Measurements from ENCODE around the gene CAPNS2.

Gene CAPNS2

DNA sequence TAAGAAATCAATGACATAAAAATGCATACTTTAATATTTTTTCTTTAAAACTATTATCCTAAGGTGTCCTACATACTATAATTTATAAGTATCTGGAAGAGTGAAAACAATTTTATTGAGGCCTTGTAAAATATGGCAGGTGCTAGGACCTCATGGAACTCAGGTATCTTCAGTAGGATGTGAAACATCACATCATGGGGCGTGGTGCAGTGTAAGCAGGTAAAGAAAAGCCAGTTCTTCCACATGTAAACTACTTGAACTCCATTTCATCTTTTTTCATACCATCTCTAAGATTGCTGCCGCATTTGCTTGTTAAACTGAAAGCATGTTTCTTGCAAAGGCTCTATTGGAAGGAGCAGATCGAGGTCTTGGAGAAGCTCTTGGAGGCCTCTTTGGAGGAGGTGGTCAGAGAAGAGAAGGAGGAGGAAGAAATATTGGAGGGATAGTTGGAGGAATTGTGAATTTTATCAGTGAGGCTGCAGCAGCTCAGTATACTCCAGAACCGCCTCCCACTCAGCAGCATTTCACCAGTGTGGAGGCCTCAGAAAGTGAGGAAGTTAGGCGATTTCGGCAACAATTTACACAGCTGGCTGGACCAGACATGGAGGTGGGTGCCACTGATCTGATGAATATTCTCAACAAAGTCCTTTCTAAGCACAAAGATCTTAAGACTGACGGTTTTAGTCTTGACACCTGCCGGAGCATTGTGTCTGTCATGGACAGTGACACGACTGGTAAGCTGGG is at the start of gene CAPNS2:
Gene CAPNS2 (plus strand): TSS at position 253 of the 744 bp plus-strand sequence. CDS start 73 bp downstream, at position 326.
- no peak for DNase-seq (ENCODE audit: low spot score)

GRCh38 chr16:55521792-55522191 is 44.7 kb upstream of the CAPNS2 start:
- DNase-seq (ENCODE audit: low spot score), result no peak

DNA sequence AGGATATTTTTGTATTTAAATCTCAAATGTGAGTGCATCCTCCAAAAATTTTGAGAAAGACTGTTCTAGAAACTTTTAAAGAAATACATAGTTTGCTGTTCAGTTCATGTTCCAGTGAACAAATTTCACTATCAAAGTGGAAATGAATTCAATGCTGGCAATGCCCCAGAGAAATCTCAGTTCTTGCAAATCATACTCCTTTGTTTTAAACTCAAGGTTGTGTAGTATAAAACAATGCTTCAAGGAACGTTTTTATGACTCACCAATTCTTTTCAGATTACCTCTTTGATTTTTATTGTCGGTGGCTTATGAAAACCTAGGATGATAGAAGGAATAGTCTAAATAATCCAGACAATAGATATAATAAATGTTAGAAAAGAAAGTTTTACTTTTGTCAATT is 40.0 kb upstream of the CAPNS2 start:
- DNase-seq (ENCODE audit: low spot score), result no peak

GRCh38 chr16:55527885-55528284 is 38.6 kb upstream of the CAPNS2 start:
- DNase-seq (ENCODE audit: low spot score), result no peak

- no peak for DNase-seq (ENCODE audit: low spot score)
Measured at GRCh38 chr16:55529018-55529417, 37.5 kb upstream of the CAPNS2 start.

GRCh38 chr16:55530316-55530856 is 36.1 kb upstream of the CAPNS2 start:
- no peak for DNase-seq (ENCODE audit: low spot score)

GRCh38 chr16:55532227-55532626 is 34.3 kb upstream of the CAPNS2 start:
- no peak for DNase-seq (ENCODE audit: low spot score)

DNA sequence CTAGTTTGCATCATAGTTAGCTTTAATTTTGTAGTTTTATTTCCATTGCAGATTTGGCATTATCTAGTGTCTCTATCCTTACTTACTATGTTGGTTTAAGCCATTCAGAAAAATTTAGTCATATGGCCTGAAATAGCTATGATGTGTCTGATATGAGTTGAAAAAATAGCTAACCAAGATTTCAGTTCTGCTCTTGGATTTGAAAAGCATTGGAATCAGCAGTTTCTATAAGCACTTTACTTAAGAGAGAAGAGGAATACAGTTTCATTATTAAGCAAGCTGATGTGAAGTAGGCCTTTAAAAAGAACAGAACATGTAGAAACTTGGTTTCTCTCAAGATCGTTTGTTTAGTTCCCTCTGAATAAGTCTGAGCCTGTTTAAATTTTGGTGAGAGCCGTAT is 31.7 kb upstream of the CAPNS2 start:
- DNase-seq (ENCODE audit: low spot score), result no peak

DNA sequence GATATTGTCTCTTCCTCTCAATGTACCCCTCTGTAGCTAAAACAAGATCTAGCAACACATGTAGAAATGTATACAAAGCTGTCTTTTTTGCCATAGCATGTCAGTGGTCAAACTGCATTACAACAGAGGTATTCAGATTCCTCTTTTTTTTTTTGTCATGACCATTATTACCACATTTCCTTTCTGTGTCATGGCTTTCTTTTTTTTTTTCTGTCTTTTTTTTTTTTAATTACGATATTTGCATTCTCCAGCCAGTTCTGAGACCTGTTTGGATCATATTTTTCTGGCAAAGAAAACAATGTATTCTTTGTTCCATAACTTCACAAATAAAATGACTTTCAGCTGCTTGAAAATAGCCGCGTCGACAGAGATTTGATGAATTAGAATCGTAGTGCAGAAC is 27.4 kb upstream of the CAPNS2 start:
- DNase-seq (ENCODE audit: low spot score), result no peak

DNA sequence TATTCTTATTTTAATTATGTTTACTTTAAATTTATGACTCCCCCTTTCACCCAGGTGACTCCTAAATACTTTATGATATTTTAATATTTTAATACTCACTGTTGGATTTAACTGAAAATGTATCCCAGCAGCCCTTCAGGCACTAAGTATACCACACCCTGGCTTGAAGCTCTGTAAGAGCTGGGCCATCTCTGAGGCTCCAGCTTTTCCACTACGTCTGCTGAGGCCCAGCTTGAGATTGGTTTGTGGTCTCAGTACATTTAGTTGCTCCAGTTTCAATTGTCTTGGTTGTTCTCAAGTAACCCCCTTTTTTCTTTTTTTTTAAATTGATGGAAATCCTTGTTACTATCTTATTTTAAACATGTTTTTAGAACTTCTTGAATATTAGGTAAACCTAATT is 27.0 kb upstream of the CAPNS2 start:
- DNase-seq (ENCODE audit: low spot score), result no peak

- no peak for DNase-seq (ENCODE audit: low spot score)
Measured at GRCh38 chr16:55540221-55540620, 26.3 kb upstream of the CAPNS2 start.

- DNase-seq (ENCODE audit: low spot score), result peak; percentile 63
Measured at GRCh38 chr16:55542459-55543082, 23.9 kb upstream of the CAPNS2 start.

- DNase-seq (ENCODE audit: low spot score), result peak; percentile 39
Measured at GRCh38 chr16:55543472-55543871, 23.0 kb upstream of the CAPNS2 start.

DNA sequence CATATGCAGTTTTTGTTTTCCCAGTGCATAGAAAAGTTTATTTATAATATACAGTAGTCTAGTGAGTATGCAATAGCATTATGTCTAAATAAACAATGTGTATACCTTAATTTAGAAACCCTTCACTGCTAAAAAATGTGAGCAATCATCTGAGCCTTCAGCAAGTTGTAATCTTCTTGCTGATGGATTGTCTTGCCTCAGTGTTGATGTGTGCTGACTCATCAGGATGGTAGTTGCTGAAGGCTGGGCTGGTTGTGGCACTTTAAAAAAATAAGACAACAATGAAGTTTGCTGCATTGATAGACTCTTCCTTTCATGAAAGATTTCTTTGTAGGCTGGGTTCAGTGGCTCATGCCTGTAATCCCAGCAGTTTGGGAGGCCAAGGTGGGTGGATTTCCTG is 13.9 kb upstream of the CAPNS2 start:
- peak; percentile 16 for DNase-seq (ENCODE audit: low spot score)

DNA sequence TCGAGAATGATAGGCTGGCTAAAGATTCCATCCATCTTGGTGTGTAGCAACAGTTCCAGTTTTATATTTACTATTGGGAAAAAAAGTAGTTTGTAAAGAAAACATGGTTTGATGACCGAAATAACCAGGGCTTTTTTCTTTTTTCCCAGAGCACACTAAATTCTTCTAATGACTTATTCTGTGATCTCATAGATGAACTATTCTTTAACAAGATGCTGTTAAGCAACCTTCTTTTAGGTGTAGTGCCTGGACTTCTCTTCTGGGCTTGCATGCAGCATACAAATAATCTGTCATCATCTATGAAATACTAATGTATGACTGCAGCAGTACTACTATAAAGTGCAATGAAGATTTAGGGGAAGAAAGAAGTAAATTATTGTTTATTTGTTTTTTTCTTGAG is 11.0 kb upstream of the CAPNS2 start:
- no peak for DNase-seq (ENCODE audit: low spot score)

- DNase-seq (ENCODE audit: low spot score), result no peak
Measured at GRCh38 chr16:55557186-55557585, 9.3 kb upstream of the CAPNS2 start.

DNA sequence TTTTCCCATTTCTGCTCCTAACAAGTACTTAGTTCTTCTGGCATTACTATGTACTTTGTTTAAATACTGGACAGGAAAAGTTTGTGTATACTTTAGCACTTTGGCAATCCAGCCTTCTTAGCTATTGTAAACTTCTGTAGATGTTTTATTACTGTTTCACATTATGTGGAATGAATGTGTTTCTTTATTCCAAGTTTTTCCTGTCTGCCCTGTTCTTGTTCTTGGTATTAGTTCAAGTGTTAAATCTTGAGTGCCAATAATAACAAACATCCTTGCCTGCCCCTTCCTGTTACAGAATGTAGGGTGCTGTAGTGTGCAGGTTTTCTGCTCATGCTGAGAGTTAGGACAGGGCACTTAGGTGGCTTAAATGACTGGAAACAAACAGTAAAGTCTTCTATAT is 7.3 kb upstream of the CAPNS2 start:
- DNase-seq (ENCODE audit: low spot score), result no peak

- no peak for DNase-seq (ENCODE audit: low spot score)
Measured at GRCh38 chr16:55559933-55560516, 6.5 kb upstream of the CAPNS2 start.

GRCh38 chr16:55561319-55561848 is 5.1 kb upstream of the CAPNS2 start:
- no peak for DNase-seq (ENCODE audit: low spot score)

GRCh38 chr16:55562936-55563335 is 3.5 kb upstream of the CAPNS2 start:
- no peak for DNase-seq (ENCODE audit: low spot score)

DNA sequence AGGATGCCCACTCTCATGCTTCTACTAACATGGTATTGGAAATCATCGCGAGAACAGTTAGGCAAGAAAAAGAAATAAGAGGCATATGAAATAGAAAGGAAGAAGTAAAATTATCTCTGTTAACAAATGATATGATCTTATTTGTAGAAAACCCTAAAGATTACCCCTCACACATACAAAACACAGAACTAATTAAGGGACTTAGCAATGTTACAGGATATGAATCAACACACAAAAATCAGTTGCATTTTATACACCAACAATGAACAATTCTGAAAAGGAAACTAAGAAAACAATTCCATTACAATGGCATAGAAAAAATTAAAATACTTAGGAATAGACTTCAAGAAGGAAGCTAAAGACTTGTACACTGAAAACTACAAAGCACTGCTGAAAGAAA is 2.7 kb upstream of the CAPNS2 start:
- no peak for DNase-seq (ENCODE audit: low spot score)

GRCh38 chr16:55565086-55565485 is 1.4 kb upstream of the CAPNS2 start:
- no peak for DNase-seq (ENCODE audit: low spot score)

DNA sequence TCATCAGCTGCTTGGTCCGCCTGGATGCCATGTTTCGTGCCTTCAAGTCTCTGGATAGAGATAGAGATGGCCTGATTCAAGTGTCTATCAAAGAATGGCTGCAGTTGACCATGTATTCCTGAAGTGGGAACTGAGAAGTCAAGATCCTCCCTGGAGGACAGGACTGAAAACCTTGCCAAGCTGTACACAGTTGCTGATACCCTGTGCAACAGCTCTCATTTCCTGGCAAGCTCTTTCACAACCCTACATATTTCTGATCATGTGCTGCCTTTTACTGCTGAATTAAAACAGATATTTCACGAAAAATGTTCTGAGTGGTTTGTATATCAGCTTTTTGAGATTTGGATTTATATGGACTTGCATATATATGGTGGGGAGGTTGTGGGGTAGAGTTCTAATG is 898 bp downstream of the CAPNS2 start:
- no peak for DNase-seq (ENCODE audit: low spot score)
